ENCODE measurements around the gene ADAT1. TPM values are rescaled to one million over a fixed set of nuclear protein-coding genes. Genes with fewer than 3 reads are reported as not detected.

ADAT1 gene
- total and polyA plus RNA-seq, 2 of the 13 experiments (the other 11 are each of a cell fraction or from before 2014, with no cell fraction given), result 18.4 to 40.8 TPM

DNA sequence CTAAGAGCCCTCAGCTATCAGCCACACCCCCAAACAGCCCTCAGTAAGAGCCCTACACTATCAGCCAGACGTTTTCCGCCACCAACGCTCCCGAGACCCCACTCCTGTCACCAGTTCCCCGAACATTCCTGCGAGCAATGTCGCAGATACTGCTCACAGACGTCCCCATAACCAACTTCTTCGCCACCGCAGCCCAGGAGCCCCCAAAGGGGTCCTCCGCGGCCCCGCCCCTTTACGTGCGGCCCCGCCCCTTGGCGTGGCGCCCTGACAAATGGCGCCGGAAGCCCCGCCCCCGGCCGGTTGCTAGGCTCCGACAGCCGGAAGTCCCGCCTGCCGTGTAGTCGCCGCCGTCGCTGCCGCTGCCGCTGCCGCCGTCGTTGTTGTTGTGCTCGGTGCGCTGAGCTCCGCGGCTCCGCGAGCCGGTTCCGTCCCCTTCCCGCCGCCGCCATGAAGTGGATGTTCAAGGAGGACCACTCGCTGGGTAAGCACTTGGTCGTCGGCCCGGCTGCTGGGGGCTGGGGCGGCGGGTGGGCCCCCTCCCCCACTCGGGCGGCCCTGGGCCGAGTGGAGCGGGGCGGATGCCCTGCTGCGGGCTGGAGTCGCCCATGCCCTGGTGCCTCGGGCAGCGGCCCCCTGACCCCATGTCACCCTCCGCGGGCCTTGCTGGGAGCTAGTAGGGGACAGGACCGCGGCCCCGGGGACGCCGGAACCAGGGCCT is 56.9 kb downstream of the ADAT1 start, which contains the start of gene GABARAPL2 (continued):
- peak; percentile 88 for TF ChIP-seq GMEB1 (CRISPR knock-in tag; IDR thresholded peaks at IDR 0.05; ENCODE audit: borderline replicate concordance)
- peak; percentile 40; the same call in 1 of the 2 replicates for TF ChIP-seq PHF21A (CRISPR knock-in tag; IDR thresholded peaks at IDR 0.05)
- no peak for TF ChIP-seq ZNF335 (CRISPR knock-in tag; IDR thresholded peaks at IDR 0.05)
- no peak for TF ChIP-seq HNF4G (IDR thresholded peaks at IDR 0.05; ENCODE audit: borderline replicate concordance, low read depth, low read length)
- no peak for TF ChIP-seq HNF4G (CRISPR knock-in tag; IDR thresholded peaks at IDR 0.05; ENCODE audit: borderline replicate concordance, low read depth)
- TF ChIP-seq ZNF781 (CRISPR knock-in tag; IDR thresholded peaks at IDR 0.05; ENCODE audit: borderline replicate concordance, not compliant biosample characterization), result peak; percentile 5
- 0 out of 2 replicates have a peak, but pooled peaks have one; percentile 23 for TF ChIP-seq PBX3 (CRISPR knock-in tag; IDR thresholded peaks at IDR 0.05; ENCODE audit: borderline replicate concordance)
- peak; percentile 93 for TF ChIP-seq SP2 (CRISPR knock-in tag; IDR thresholded peaks at IDR 0.05)
- TF ChIP-seq SNRNP70 (IDR thresholded peaks at IDR 0.05; ENCODE audit: low read depth, low read length), result no peak
- TF ChIP-seq, protein P1, sequence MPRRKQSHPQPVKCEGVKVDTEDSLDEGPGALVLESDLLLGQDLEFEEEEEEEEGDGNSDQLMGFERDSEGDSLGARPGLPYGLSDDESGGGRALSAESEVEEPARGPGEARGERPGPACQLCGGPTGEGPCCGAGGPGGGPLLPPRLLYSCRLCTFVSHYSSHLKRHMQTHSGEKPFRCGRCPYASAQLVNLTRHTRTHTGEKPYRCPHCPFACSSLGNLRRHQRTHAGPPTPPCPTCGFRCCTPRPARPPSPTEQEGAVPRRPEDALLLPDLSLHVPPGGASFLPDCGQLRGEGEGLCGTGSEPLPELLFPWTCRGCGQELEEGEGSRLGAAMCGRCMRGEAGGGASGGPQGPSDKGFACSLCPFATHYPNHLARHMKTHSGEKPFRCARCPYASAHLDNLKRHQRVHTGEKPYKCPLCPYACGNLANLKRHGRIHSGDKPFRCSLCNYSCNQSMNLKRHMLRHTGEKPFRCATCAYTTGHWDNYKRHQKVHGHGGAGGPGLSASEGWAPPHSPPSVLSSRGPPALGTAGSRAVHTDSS (CRISPR knock-in tag; conservative IDR thresholded peaks at IDR 0.05), result no peak
- peak; percentile 73; the same call in 1 of the 2 replicates for TF ChIP-seq SP1 (IDR thresholded peaks at IDR 0.05)
- peak; percentile 91 for TF ChIP-seq SP1 (CRISPR knock-in tag; IDR thresholded peaks at IDR 0.05)
- 0 out of 2 replicates have a peak, but pooled peaks have one; percentile 64 for TF ChIP-seq ZNF788 (CRISPR knock-in tag; IDR thresholded peaks at IDR 0.05; ENCODE audit: borderline replicate concordance)
- TF ChIP-seq ZNF350 (CRISPR knock-in tag; IDR thresholded peaks at IDR 0.05; ENCODE audit: borderline replicate concordance, low read depth), result no peak; the same call in 1 of the 2 replicates
- no peak for TF ChIP-seq SUZ12 (IDR thresholded peaks at IDR 0.05; ENCODE audit: low read depth, low read length)
- 0 out of 2 replicates have a peak, but pooled peaks have one; percentile 31 for TF ChIP-seq ZNF235 (CRISPR knock-in tag; IDR thresholded peaks at IDR 0.05; ENCODE audit: borderline replicate concordance)
- peak; percentile 58; the same call in 1 of the 2 replicates for TF ChIP-seq ZNF546 (CRISPR knock-in tag; conservative IDR thresholded peaks at IDR 0.05)
- TF ChIP-seq HMG20A (CRISPR knock-in tag; IDR thresholded peaks at IDR 0.05; ENCODE audit: borderline replicate concordance), result 0 out of 2 replicates have a peak, but pooled peaks have one; percentile 28
- no peak for TF ChIP-seq TCF12 (IDR thresholded peaks at IDR 0.05)
- no peak for TF ChIP-seq TCF12 (CRISPR knock-in tag; IDR thresholded peaks at IDR 0.05)
- no peak for TF ChIP-seq SP140L (CRISPR knock-in tag; IDR thresholded peaks at IDR 0.05; ENCODE audit: borderline replicate concordance)
- TF ChIP-seq PBX2 (CRISPR knock-in tag; IDR thresholded peaks at IDR 0.05), result peak; percentile 32; the same call in 1 of the 2 replicates
- TF ChIP-seq RFXAP (CRISPR knock-in tag; IDR thresholded peaks at IDR 0.05; ENCODE audit: borderline replicate concordance), result peak; percentile 88
- peak; percentile 73; the same call in 1 of the 2 replicates for TF ChIP-seq ELF4 (CRISPR knock-in tag; IDR thresholded peaks at IDR 0.05; ENCODE audit: borderline replicate concordance)
